Breast epithelium (tissue), 3 donors: ENCODE data around the gene SLC34A3.

Source experiments
- CTCF ChIP-seq, 3 donors: fragments of 450-650 bp; IDR thresholded peaks; one replicate each; pipeline ENCODE4 v1.5.1; 2016 to 2017; ENCODE audit warnings: antibody characterized with exemption in 3 of 3, mild to moderate bottlenecking in 3 of 3, moderate library complexity in 3 of 3
- POLR2A ChIP-seq: fragments of 450-650 bp; IDR thresholded peaks from one replicate; pipeline ENCODE4 v1.6.1; 2016; ENCODE audit warnings: antibody characterized with exemption, mild to moderate bottlenecking, moderate library complexity
- POLR2AphosphoS5 ChIP-seq, 3 donors: sonication (generic); formaldehyde crosslinking; IDR thresholded peaks; one replicate each; pipeline ENCODE4 v1.6.1; 2017; ENCODE audit warnings: antibody characterized with exemption in 3 of 3

GRCh38 chr9:137228506-137228967 is 2.2 kb upstream of the SLC34A3 start:
- no peak for TF ChIP-seq POLR2AphosphoS5 (IDR thresholded peaks at IDR 0.05)
- TF ChIP-seq CTCF (IDR thresholded peaks at IDR 0.05) = no peak
- TF ChIP-seq POLR2A = no peak
